GM13977 (cell line): ENCODE results near the gene KRTAP5-4.

Experiments
- DNase-seq: peaks from one replicate; pipeline ENCODE4 v3.0.0; 2012; ENCODE audit warnings: low spot score
- CTCF ChIP-seq: IDR thresholded peaks from 2 replicates; pipeline ENCODE4 v1.5.1; 2012; ENCODE audit warnings: mild to moderate bottlenecking, control low read depth; ENCODE audit not compliant: insufficient read depth; ENCODE audit errors: extremely low read depth, missing control alignments
- in situ Hi-C: fragments of 300-500 bp; cut with MboI; formaldehyde crosslinking; loops from one replicate; pipeline ENCODE4 v1.12.0; 2022; ENCODE audit warnings: low sequenced_read_pairs, low pct_unique_long_range_greater_than_20kb, mixed read lengths, inconsistent platforms; ENCODE audit not compliant: unreplicated experiment

KRTAP5-4 gene

GRCh38 chr11:1636291-1636950 is 14.5 kb upstream of the KRTAP5-4 start:
- in situ Hi-C loops = no loop called here
- DNase-seq = no peak
- TF ChIP-seq CTCF = no peak

GRCh38 chr11:1633864-1634263 is 11.9 kb upstream of the KRTAP5-4 start:
- in situ Hi-C loops = no loop called here

GRCh38 chr11:1632053-1632714 is 10.2 kb upstream of the KRTAP5-4 start:
- no peak for DNase-seq
- TF ChIP-seq CTCF = no peak
- in situ Hi-C loops = no loop called here

More at GRCh38 chr11:1633864-1634263, 11.9 kb upstream of the KRTAP5-4 start:
- no peak for TF ChIP-seq CTCF
- no peak for DNase-seq

- TF ChIP-seq CTCF = no peak
- DNase-seq = no peak
- in situ Hi-C loops = no loop called here
Measured at GRCh38 chr11:1631066-1631568, 9.2 kb upstream of the KRTAP5-4 start.

GRCh38 chr11:1630271-1630670 is 8.3 kb upstream of the KRTAP5-4 start:
- no peak for DNase-seq
- TF ChIP-seq CTCF = no peak
- in situ Hi-C loops = no loop called here

- no peak for TF ChIP-seq CTCF
- in situ Hi-C loops = no loop called here
- DNase-seq = no peak
Measured at GRCh38 chr11:1629326-1630185, 7.6 kb upstream of the KRTAP5-4 start, which contains the start of gene KRTAP5-5. Gene KRTAP5-5 (plus strand): TSS chr11:1629775. CDS start chr11:1629841, 66 bp downstream.
